ENCODE data around the gene VAPA. TPM values are rescaled to one million over a fixed set of nuclear protein-coding genes. Genes with fewer than 3 reads are reported as not detected.
"Not testable (repeated sequence)": the region's sequence is repeated elsewhere in the genome, so short reads cannot be mapped to it uniquely, and the experiment has no call there.

VAPA gene
- total RNA-seq, 1 experiment from 2014 or later, result 471 TPM

DNA sequence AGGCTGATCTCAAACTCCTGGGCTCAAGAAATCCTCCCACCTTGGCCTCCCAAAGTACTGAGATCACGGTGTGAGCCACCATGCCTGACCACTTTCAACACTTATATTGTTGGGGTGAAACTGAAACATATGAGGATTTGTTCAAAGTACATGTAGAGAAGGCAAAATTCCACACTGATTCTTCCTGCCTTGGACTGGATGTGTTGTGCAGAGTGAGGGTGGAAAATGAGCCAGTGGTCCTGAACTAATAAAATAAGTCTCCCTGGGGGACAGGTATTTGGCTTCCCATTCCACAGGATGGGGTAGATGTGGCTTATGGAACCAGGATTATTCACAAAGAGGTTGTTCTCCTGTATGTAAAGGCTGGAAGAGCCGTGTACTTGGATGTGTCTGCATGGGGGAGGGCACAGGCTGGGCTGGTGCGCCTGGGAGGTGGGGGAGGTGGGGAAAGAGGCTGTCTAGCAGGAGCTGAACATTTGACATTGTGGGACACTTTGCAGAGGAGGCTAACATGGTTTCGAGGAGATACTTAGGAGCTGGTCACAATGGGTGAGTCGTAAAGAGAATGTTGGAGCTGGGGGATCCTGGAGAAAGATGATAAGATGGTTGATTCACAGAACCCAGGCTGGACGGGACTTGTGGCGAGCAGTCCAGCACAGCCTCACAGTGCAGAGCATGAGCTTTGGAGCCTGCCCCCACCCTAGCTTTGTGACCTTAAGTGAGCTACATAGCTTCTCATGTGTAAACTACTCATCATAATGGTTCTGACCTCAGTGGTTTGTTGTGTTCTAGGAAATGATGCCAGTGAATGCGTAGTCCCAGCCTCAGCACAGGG, 28.4 kb upstream of the VAPA start, which contains the start of gene TXNDC2:
Gene TXNDC2 (plus strand): TSS at position 804 of the 835 bp plus-strand sequence. CDS start 708 bp downstream, outside the sequence.
- no peak for DNase-seq (ENCODE audit: low spot score)

DNA sequence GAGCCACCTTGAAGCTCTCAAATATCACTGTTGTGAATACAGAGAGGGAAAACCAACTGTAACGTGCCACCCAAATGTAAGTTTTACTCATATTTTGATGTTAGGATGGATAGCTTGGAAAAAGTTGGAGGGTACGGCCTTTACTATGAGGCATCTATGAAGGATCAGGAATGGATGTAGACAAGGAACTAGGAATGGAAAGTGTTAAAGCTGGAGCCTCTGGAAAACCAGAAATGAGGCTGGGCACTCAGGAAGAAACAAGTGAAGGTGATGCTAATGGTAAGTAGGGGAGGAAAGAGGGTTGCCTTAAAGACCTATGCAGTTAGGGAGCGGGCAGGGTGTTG, 27.8 kb upstream of the VAPA start:
- no peak for DNase-seq (ENCODE audit: low spot score)

DNA sequence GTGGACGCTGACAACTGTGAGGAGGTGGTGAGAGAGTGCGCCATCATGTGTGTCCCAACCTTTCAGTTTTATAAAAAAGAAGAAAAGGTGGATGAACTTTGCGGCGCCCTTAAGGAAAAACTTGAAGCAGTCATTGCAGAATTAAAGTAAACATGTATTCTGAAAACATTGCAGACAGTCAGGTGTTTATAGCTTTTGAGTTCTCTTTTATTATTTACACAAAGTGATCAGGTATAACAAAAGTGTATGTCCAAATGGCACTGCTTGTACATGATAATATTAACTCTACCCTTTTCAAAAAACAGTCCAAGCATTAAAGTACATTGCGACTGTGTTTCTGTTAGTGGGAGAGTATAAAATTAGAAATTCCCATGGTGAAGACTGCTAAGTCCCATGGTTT, 25.8 kb upstream of the VAPA start:
- no peak for DNase-seq (ENCODE audit: low spot score)

DNA sequence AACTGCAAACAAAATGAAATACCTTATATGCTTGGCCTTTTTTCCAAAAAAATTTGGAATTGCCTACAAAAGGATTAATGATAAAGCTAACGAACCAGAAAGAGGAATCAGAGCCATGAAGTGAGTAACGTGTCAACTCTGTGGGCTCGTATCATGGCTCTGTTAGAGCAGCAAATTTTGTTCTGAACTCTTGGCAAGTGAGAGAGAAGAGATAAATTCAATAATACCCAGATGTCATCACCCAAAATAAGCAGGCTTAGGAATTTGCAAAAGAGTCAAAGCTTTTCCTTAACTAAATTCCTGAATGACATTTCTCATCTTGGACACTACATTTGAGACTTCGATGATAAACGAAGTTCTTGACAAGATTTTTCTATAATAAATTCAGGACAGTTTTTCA, 23.6 kb upstream of the VAPA start:
- DNase-seq (ENCODE audit: low spot score), result no peak

DNA sequence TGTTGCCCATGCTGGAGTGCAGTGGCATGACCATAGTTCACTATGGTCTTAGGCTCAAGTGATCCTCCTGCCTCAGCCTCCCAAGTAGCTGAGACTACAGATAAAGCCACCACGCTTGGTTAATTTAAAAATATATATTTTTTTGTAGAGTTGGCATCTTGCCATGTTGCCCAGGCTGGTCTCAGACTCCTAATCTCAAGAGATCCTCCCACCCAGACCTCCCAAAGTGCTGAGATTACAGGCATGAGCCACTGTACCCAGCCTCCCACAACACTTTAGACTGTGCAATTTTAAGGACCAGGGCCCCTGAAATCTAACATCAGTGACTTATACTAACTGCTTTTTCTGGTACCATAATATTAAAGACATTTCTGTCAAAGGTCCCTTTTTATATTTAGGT, 22.9 kb upstream of the VAPA start:
- no peak for DNase-seq (ENCODE audit: low spot score)

DNA sequence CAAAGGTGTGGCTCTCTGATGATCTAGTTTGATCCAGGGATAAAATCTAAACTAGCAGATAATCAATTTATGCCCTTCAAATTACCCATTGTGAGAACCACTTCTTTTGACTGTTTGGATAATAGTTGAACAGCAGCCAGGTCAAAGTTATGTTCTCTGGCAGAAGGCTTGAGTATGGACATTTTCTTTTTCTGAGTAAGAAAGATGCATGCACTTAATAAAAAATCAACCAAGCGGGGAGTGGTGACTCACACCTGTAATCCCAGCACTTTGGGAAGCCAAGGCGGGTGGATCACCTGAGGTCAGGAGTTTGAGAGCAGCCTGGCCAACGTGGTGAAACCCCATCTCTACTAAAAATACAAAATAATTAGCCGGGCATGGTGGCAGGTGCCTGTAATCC, 22.3 kb upstream of the VAPA start:
- DNase-seq (ENCODE audit: low spot score), result not testable (repeated sequence)

DNA sequence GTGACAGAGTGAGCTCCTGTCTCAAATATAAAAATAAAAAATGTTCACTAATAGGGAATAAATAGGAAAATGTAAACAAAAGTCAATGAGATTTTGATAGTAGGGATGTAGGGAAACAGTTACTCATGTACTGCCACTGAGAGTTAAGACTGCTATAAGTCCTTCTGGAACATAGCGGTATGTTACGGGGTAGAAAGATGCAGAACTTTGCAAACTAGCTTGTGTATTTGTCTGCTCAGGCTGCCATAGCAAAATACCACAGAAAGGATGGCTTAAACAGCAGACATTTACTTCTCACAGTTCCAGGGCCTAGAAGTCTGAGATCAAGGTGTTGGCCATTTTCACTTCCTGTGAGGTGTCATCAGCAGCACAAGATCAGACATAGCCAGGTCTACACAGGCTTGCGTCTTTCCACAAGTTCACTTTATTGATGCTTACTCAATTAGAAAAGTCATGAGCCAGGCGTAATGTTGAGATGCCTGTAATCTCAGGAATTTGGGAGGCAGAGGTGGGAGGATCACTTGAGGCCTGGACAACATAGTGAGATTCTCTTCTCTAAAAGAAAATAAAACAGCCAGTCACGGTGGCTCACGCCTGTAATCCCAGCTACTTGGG, 19.3 kb upstream of the VAPA start:
- no peak for DNase-seq (ENCODE audit: low spot score)

DNA sequence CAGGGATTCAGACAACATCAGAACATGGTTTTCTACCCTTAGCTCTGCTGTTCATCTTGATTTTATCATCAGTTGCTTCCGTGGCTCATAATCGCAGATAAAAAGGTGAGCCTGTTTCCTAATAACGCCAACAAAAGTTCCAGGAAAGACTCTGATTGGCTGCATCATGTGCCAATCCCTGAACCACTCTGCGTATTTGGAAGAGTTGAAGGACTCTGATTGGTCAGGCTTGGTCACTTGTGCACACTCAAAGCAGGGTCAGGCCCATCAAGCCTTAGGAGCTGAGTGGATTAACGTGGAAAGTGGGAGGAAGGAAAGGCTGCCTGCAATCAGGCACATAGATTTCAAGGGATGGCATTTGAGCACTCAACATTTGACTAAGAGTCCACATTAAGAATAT, 16.7 kb upstream of the VAPA start:
- no peak for DNase-seq (ENCODE audit: low spot score)

DNA sequence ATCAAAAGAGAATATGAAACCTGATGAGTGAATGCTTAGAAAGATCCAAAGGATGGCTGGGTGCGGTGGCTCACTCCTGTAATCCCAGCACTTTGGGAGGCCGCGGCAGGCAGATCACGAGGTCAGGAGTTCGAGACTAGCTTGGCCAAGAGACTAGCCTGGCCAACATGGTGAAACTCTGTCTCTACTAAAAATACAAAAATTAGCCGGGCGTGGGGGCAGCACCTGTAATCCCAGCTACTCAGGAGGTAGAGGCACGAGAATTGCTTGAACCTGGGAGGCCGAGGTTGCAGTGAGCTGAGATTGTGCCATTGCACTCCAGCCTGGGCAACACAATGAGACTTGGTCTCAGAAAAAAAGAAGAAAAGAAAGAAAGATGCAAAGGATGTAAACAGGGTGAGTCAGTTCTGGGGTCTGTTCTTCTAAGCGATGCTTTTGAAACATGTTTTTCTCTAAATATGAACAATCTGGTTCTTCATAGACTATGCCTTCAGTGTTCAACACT, 16.0 kb upstream of the VAPA start:
- not testable (repeated sequence) for DNase-seq (ENCODE audit: low spot score)

DNA sequence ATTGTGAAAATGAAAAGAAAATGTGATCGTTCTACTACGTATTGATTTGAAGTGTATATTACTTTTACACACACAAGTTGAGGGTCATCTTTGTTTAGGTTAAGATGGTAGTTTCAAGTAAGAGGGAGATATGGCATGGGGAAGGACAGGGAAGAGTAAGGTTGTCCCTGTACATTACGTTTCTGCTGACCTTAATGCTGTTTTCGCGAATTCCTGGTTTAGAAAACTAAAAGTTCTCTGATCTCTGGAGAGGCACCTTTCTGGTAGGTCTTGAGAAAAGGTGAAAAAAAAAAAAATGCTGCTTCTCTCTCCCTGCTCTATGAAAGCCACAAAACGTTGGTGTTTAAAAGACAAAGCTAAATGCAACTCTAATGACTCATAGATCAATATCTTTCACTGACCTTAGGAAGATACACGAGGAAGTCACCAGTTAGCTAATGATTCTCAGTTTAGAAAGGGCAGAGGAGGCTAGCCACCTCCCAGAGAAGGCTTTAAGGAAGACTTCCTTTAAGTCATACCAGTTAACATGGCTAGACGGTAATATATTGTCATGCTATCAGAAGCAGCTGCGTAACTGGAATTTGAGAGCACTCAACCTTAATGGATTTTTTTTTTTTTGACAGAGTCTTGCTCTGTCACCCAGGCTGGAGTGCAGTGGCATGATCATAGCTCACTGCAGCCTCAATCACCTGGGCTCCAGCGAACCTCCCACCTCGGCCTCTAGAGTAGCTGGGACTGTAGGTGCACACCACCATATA, 14.8 kb upstream of the VAPA start:
- DNase-seq (ENCODE audit: low spot score), result peak; percentile 79

DNA sequence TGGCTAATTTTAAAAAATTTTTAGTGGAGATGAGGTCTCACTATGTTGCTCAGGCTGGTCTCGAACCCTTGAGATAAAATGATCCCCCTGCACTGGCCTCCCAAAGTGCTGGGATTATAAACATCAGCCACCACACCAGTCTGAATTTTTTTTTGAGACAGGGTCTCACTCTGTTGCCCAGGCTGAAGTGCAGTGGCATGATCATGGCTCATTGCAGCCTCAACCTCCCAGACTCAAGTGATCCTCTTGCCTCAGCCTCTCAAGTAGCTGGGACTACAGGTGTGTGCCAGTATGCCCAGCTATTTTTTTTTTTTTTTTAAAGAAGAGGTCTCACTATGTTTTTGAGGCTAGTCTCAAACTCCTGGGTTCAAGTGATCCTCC, 14.3 kb upstream of the VAPA start:
- DNase-seq (ENCODE audit: low spot score), result not testable (repeated sequence)

DNA sequence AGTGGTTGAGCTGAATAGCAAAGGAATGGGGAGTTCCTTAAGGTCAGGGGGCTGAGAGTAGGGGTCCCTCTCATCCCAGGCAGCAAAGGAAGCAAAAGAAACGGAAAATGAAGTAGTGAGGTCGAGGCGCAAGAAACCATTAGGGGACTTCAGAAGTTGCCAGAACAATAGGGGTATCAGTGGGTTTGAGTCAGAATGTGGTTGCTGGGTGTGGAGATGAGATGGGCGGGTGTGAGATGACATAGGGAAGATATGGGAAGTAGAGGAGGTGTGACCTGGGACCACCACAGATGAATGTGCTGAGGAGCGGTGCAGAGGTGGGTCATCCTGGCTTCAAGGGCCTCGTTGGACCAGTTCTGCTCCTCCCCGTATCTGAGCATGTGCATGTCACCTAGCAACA, 13.1 kb upstream of the VAPA start:
- DNase-seq (ENCODE audit: low spot score), result no peak

DNA sequence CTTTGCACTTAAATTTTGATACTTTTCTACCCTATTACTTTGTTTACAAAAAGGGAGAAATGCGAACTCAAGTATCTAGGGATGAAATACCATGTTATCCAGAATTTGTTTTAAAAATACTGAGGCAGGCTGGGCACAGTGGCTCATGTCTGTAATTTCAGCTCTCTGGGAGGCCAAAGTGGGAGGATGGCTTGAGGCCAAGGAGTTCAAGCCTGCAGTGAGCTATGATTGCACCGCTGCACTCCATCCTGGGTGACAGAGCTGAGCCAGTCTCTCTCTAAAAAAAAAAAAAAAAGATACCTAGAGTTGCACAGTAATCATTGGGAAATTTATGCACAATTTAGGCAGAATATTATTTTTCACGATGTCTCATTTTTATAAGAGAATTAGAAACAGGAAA, 12.4 kb upstream of the VAPA start:
- no peak for DNase-seq (ENCODE audit: low spot score)

DNA sequence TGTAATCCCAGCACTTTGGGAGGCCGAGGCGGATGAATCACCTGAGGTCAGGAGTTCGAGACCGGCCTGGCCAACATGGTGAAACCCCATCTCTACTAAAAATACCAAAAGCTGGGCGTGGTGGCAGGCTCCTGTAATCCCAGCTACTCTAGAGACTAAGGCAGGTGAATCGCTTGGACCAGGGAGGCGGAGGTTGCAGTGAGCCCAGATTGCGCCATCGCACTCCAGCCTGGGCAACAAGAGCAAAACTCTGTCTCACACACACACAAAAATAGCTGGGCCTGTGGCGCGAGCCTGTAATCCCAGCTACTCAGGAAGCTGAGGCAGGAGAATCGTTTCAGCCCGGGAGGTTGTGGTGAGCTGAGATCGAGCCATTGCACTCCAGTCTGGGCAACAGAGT, 11.6 kb upstream of the VAPA start:
- DNase-seq (ENCODE audit: low spot score), result not testable (repeated sequence)

DNA sequence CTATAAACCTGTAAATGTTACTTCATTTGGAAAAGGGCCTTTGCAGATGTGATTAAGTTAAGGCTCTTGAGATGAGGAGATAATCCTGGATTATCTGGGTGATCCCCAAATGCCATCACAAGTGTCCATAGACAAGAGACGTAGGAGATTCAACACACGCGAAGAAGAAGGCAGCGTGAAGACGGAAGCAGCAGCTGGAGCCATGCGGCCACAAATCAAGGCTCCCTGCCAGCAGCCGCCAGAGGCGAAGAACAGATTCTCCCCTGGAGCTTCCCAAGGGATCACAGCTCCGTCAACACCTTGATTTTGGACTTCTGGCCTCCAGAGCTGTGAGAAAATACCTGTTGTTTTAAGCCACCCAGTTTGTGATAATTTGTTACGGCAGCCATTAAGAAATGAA, 11.0 kb upstream of the VAPA start:
- no peak for DNase-seq (ENCODE audit: low spot score)

DNA sequence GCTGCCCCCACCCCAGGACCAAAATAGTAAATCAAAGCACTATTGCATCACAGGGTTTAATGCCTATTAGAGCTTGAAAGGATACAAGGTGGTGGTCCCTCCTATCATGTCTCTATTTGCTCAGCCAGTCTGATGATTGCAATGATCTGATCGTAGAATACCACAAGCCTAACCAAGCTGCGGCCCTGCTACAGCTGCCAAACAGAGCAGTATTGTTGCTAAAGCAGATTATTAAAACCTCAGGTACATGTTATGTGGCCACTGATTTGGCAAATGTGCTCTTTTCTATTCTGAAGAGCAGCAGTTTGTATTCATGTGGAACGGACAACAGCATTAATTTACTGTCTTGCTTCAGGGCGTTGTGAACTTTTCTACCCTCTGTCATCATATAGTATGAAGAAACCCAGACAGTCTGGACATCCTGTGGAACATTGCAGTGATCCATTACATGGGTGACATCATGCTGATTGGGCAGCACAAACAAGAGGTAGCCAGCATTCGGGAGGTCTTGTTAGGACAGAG, 8.4 kb upstream of the VAPA start:
- DNase-seq (ENCODE audit: low spot score), result no peak

DNA sequence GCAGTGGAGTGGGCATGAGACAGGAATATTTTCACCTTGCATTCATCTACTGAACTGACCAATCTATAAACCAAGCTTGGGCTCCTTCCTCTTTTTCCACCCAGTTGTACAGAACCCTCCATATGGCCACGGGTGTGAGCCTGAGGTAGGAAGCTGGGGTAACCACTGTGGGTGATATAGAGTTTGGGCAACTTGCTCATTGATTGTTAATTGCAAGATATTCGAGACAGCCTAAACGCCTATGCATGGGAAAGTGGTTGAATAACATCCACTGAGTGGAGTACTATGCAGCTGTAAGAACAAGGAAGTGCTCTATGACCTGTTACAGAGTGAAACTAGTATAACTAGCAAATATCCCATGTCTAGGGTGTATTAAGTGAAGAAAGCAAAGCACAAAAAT, 7.3 kb upstream of the VAPA start:
- DNase-seq (ENCODE audit: low spot score), result no peak

DNA sequence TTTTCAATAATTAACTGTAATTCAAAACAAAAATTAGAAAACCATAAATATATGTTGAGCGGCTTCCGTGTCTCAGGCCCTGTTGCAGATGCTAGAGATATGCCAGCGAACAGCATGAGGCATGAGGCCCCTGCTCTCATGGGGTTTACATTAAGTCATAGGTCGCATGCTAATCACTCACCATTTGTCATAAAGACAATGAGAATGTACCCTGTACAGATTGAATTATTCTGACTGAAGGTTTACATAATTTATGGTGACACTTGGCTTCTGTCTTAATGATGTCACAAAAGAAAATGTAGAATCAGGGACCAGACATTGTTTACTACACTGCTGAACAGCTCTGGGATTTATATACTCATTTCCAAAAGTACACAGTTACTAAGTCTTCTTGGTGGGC, 5.9 kb upstream of the VAPA start:
- DNase-seq (ENCODE audit: low spot score), result no peak

DNA sequence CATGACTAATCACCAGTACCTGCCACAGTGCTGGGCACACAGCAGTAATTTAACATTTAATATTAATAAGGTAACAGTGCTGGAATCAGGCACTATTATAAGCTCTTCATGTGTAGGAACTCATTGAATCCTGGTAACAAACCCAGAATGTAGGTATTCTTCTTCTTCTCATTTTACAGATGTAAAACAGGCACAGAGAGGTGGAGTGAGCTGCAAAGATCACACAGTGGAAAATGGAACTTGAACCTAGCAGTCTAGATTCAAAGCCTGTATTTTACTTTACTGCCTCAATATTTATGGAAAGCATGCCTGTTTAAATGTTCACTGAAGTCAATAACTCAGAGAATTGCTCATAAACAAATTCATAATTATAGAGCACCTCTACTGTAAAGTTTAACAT, 3.7 kb upstream of the VAPA start:
- DNase-seq (ENCODE audit: low spot score), result no peak

DNA sequence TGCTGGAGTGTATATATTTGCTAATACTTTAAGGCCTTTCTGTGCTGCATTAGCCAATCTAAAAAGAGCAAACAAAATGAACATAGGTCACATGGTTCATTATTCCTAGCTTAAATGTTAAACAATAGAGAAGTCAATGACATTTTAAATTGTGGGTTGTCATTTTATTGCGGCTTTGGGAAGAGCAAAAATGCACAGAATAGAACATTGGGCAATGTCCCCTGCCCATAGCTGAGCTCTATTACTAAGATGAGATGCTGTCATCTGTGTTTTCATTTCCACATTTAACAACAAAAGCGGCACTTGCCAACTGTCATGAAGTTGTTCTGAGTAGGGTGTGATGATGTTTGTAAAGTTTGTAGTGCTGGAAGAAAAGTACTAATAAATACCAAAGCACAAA, 3.2 kb upstream of the VAPA start:
- DNase-seq (ENCODE audit: low spot score), result no peak

DNA sequence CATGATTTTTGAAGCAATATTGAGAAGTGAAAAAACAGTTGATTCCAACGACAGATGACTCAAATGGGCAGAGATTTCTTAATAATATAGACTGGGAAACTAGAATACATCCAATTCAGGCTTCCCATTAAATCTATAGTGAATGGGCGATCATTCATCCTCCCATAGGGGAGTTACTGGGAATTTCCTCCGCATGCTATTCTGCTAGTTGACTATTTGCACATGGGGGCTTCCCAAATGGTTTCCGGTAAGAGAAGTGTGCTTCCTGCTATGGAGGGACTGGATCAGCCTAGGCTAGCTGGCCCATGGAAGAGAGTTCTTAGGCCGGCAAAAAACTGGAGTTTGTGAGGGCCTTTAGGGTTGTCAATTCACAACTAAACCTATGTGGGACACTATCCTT, 2.6 kb upstream of the VAPA start:
- no peak for DNase-seq (ENCODE audit: low spot score)

DNA sequence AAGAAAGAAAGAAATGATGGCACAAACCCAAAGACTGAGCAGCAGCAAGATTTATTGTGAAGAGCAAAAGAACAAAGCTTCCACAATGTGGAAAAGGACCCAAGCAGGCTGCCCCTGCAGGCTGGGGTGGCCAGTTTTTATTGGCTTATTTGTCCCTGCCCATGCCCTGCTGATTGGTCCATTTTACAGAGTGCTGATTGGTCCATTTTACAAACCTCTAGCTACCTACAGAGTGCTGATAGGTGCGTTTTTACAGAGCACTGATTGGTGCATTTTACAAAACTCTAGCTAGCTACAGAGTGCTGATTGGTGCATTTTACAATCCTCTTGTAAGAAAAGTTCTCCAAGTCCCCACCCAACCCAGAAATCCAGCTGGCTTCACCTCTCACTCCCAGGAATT, 1.5 kb upstream of the VAPA start:
- peak; percentile 31 for DNase-seq (ENCODE audit: low spot score)

DNA sequence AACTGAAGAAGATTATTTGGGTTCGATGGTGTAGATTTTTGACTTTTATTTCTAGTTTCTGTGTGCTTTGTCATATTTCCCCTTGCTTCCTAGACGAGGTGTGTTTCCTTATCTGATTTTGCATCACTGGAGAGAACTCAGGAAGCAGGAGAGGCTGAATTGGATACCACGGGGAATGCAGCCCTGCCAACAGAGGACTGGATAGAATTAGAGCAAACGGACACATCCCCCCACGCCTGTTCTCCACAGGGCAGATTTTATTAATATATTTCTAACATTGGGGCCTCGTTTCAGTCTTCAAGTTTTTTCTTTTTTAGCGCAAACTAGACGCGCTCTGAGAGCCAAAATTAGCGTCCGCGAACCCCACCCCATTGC, 678 bp upstream of the VAPA start:
- DNase-seq (ENCODE audit: low spot score), result no peak

All from A172 (cell line).